ENCODE data around the gene DNAJB13. TPM values are rescaled to one million over a fixed set of nuclear protein-coding genes. Genes with fewer than 3 reads are reported as not detected.
A peak's percentile ranks its signal among the peaks of the same experiment; 100 is the strongest.

DNAJB13 gene
- polyA plus RNA-seq, 1 of the 3 experiments (the other 2 are of a cell fraction) = 0.51 TPM

DNA sequence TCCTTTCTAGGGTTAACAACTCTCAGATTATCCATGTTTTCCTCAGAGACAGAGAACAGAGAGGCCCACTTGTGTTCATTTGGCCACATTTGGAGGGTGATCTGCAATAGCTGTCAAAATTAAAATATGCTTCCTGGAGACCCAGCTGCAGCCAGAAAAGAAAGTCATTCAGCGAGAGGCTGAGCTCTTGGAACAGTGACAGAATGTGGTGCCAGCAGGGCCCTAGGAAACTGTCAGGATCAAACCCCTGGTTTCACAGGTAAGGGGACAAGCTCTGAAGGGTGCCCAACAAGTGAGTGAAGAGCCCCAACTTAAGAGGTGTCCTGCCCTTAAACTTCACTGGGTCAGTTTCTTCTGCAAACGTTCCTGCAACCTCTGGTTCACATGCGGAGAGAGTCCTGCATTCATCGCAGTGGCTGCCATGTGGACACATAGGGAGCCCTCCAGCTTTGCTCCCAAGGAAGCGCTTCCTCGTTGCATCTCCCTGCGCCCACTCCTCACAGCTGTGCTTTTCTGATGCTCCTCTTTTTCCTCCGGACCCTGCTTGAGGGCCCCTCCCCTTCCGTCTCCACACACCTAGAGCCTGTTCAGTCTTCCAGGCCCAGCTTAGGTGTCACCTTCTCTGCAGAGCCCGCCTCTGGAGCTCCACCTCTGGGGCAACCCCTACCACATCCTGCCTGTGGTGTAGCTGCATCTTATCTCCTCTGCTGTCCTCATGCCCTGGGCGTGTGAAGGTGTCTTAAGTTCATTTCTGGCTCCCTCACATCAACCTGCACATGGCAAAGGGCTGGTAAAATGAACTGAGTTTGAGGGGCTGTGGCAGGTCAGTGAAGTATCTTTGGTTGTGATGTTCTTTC is 54.2 kb downstream of the DNAJB13 start (continued):
- no peak for TF ChIP-seq GABPA (IDR thresholded peaks at IDR 0.05; ENCODE audit: low read depth)
- TF ChIP-seq, protein P1, sequence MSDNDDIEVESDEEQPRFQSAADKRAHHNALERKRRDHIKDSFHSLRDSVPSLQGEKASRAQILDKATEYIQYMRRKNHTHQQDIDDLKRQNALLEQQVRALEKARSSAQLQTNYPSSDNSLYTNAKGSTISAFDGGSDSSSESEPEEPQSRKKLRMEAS (IDR thresholded peaks at IDR 0.05; ENCODE audit: low read depth) = no peak
- TF ChIP-seq, protein P2, sequence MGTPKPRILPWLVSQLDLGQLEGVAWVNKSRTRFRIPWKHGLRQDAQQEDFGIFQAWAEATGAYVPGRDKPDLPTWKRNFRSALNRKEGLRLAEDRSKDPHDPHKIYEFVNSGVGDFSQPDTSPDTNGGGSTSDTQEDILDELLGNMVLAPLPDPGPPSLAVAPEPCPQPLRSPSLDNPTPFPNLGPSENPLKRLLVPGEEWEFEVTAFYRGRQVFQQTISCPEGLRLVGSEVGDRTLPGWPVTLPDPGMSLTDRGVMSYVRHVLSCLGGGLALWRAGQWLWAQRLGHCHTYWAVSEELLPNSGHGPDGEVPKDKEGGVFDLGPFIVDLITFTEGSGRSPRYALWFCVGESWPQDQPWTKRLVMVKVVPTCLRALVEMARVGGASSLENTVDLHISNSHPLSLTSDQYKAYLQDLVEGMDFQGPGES (IDR thresholded peaks at IDR 0.05; ENCODE audit: low read depth, low read length) = no peak
- no peak for TF ChIP-seq SIN3A (IDR thresholded peaks at IDR 0.05; ENCODE audit: borderline replicate concordance, low read depth, low read length)
- no peak for TF ChIP-seq MXI1 (IDR thresholded peaks at IDR 0.05; ENCODE audit: low read depth, low read length)
- TF ChIP-seq POLR2AphosphoS5 (IDR thresholded peaks at IDR 0.05; ENCODE audit: low read depth, low read length) = no peak
- TF ChIP-seq SMC3 (IDR thresholded peaks at IDR 0.05; ENCODE audit: low read depth, low read length) = no peak
- TF ChIP-seq FOSL2 (IDR thresholded peaks at IDR 0.05; ENCODE audit: borderline replicate concordance, low read depth) = no peak

DNA sequence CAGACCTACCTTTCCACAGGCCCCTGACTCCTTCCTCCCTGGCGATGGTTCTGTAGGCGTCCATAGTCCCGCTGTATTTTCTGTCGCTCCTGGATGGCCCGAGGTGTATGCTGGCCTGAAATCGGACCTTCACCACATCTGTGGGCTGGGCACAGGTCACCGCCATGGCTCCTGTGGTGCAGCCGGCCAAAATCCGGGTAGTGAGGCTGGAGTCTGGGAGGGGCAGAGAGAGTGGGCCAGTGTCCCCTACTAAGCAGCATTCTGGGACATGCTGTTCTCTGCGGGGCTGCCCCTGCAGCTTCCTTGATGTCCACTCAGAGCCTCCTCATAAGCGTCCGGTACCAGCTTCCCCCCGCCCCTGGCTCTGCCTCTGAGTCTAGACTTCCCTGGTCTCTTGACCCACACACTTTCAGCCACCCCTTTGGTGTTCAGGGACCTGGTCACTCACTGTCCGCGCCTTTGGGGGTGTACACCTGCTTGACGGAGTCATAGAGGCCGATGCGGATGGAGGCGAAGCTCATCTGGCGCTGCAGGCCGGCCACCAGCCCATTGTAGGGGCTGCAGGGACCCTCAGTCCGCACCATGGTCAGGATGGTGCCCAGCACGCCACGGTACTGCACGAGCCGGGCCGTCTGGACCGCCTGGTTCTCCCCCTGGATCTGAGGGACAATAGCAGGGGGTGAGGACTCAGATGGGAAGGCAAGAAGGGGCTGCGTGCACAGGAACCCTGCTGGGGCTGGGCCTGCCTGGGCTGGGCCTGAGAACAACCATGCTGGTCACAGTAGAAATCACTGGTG is 55.1 kb downstream of the DNAJB13 start:
- Histone ChIP-seq H3K36me3 (replicated peaks in 1 of 2; ENCODE audit: control insufficient read depth in 1 of 2, insufficient read depth in 2 of 2, low read length in 1 of 2) (peaks cover 0 to 11% of the 10 kb centered on the region in 2 experiments), H3K27ac (ENCODE audit: low read depth in 2 of 2, low read length in 1 of 2) (no peak overlapping the region), H3F3A (replicated peaks; ENCODE audit: insufficient read depth) (no peaks in the 10 kb centered on the region), H3K79me2 (ENCODE audit: insufficient read depth) (no peaks in the 10 kb centered on the region), H2AFZ (ENCODE audit: low read depth) (no peak overlapping the region), H3K4me1 (ENCODE audit: control insufficient read depth in 1 of 2, insufficient read depth in 2 of 2, low read depth in 1 of 2, low read length in 1 of 2) (peaks cover 0 to 2% of the 10 kb centered on the region in 2 experiments; a peak in 1 of 4 replicates), H4K20me1 (ENCODE audit: insufficient read depth) (no peaks in the 10 kb centered on the region), H3K9me3 (no peaks in the 10 kb centered on the region), H3K9ac (no peak overlapping the region), H3K4me3 (ENCODE audit: low read depth in 2 of 2, low read length in 1 of 2) (no peak overlapping the region), H3K4me2 (no peak overlapping the region), H3K9me2 (no peaks in the 10 kb centered on the region), H3K27me3 (ENCODE audit: insufficient read depth) (no peaks in the 10 kb centered on the region)
- TF ChIP-seq MXI1 (IDR thresholded peaks at IDR 0.05; ENCODE audit: low read depth, low read length) (no peak), YY1 (IDR thresholded peaks at IDR 0.05; ENCODE audit: low read depth) (no peak), RXRA (IDR thresholded peaks at IDR 0.05; ENCODE audit: borderline replicate concordance, low read depth) (no peak), FOXJ3 (CRISPR knock-in tag; IDR thresholded peaks at IDR 0.05) (no peak), GATA2 (CRISPR knock-in tag; IDR thresholded peaks at IDR 0.05) (no peak), TAF1 (IDR thresholded peaks at IDR 0.05; ENCODE audit: borderline replicate concordance, low read depth, low read length) (no peak), NRF1 (IDR thresholded peaks at IDR 0.05; ENCODE audit: low read depth, low read length) (no peak), EP300 (IDR thresholded peaks at IDR 0.05; ENCODE audit: borderline replicate concordance in 1 of 2, low read depth in 1 of 2, low read length in 1 of 2) (no peak), CHD2 (IDR thresholded peaks at IDR 0.05; ENCODE audit: low read length, partially characterized antibody) (no peak)
- TF ChIP-seq, protein P3, sequence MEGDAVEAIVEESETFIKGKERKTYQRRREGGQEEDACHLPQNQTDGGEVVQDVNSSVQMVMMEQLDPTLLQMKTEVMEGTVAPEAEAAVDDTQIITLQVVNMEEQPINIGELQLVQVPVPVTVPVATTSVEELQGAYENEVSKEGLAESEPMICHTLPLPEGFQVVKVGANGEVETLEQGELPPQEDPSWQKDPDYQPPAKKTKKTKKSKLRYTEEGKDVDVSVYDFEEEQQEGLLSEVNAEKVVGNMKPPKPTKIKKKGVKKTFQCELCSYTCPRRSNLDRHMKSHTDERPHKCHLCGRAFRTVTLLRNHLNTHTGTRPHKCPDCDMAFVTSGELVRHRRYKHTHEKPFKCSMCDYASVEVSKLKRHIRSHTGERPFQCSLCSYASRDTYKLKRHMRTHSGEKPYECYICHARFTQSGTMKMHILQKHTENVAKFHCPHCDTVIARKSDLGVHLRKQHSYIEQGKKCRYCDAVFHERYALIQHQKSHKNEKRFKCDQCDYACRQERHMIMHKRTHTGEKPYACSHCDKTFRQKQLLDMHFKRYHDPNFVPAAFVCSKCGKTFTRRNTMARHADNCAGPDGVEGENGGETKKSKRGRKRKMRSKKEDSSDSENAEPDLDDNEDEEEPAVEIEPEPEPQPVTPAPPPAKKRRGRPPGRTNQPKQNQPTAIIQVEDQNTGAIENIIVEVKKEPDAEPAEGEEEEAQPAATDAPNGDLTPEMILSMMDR (IDR thresholded peaks at IDR 0.05) = no peak
- TF ChIP-seq, protein P1 (IDR thresholded peaks at IDR 0.05; ENCODE audit: low read depth) = no peak
- TF ChIP-seq, protein P4, sequence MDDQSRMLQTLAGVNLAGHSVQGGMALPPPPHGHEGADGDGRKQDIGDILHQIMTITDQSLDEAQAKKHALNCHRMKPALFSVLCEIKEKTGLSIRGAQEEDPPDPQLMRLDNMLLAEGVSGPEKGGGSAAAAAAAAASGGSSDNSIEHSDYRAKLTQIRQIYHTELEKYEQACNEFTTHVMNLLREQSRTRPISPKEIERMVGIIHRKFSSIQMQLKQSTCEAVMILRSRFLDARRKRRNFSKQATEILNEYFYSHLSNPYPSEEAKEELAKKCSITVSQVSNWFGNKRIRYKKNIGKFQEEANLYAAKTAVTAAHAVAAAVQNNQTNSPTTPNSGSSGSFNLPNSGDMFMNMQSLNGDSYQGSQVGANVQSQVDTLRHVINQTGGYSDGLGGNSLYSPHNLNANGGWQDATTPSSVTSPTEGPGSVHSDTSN (IDR thresholded peaks at IDR 0.05) = no peak
- TF ChIP-seq, protein P5, sequence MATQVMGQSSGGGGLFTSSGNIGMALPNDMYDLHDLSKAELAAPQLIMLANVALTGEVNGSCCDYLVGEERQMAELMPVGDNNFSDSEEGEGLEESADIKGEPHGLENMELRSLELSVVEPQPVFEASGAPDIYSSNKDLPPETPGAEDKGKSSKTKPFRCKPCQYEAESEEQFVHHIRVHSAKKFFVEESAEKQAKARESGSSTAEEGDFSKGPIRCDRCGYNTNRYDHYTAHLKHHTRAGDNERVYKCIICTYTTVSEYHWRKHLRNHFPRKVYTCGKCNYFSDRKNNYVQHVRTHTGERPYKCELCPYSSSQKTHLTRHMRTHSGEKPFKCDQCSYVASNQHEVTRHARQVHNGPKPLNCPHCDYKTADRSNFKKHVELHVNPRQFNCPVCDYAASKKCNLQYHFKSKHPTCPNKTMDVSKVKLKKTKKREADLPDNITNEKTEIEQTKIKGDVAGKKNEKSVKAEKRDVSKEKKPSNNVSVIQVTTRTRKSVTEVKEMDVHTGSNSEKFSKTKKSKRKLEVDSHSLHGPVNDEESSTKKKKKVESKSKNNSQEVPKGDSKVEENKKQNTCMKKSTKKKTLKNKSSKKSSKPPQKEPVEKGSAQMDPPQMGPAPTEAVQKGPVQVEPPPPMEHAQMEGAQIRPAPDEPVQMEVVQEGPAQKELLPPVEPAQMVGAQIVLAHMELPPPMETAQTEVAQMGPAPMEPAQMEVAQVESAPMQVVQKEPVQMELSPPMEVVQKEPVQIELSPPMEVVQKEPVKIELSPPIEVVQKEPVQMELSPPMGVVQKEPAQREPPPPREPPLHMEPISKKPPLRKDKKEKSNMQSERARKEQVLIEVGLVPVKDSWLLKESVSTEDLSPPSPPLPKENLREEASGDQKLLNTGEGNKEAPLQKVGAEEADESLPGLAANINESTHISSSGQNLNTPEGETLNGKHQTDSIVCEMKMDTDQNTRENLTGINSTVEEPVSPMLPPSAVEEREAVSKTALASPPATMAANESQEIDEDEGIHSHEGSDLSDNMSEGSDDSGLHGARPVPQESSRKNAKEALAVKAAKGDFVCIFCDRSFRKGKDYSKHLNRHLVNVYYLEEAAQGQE (IDR thresholded peaks at IDR 0.05; ENCODE audit: low read depth, low read length) = no peak
- WGBS (ENCODE audit: low lambda C conversion rate) = 91% methylated on average over 12 of the region's 29 CpGs
- POLR2A ChIA-PET = no interaction called here
- peak; percentile 14 for DNase-seq
- CTCF ChIA-PET = interaction anchor here (0.6 kb wide), 1 partner anchor 717 kb away, joined by 3 read pairs; no protein-coding TSS in a partner anchor
